NCI-H1105 treated with DMSO at 0.1 percent for 48 hours (cell line): ENCODE measurements around the gene BCAS1.
A peak's percentile ranks its signal among the peaks of the same experiment; 100 is the strongest.

ENCODE experiments used
- DNase-seq: peaks from one replicate; lab custom pipeline; 2025; lab: John Stamatoyannopoulos, UW

BCAS1 gene

DNA sequence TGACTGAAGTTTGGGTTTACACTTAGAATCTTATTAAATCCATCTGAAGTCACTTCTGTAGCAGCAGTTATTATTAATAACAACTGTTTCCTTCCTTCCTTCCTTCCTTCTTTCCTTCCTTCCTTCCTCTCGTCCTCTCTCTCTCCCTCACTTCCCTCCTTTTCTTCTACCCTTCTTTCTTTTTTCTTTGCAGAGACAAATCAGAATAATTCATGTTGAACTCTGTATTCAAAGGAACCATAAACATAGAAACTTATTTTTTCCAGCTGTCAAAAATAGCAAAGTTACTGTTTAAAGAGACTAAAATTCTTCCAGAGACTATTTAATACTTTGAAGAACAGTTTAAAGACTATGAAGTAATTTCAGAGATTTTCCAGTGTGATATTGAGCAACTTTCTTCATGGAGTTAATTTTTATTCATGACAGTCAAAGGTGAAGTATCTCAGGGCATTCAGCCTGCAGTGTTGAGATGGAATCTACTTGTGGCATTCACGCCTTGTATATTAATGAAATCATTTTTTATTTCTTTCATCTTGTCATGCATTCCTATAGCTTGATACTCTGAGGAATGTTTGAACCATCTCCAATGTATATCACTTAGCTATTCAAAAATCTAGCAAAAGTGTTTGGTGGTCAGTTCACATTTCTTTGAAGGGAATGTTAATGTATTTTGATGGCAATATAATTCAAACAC lies 109.7 kb downstream of the BCAS1 start:
- no peak for DNase-seq

DNA sequence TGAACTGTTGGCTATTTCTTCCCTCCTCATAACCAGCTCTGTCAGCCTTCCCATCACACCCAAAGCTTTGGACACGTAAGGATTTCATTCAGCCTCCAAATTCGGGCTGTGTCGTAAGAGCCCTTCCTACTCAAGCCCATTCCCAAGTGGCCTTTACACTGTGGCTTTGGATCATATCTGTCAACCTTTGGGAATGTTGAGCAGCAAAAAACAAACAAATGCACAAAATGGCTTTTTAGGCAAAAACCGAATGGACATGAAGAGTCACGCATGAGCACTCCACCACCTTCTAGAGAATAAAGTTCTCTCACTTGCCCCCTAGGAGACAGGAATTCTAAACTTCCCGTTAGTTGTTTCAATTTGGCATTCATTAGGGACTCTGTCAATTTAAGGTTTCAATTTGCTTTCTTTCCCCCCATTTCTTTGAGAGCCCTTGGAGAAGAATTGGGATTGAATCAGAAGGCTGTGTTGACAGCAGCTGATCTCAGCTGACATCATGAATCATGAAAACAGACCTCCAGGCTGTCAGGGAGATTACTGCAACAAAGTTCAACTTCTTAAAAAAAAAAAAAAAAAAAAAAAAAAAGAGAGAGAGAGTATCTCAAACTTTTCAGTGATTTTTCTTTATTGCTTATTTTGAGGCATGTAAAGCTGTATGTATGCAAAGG lies 110.3 kb downstream of the BCAS1 start:
- no peak for DNase-seq

DNA sequence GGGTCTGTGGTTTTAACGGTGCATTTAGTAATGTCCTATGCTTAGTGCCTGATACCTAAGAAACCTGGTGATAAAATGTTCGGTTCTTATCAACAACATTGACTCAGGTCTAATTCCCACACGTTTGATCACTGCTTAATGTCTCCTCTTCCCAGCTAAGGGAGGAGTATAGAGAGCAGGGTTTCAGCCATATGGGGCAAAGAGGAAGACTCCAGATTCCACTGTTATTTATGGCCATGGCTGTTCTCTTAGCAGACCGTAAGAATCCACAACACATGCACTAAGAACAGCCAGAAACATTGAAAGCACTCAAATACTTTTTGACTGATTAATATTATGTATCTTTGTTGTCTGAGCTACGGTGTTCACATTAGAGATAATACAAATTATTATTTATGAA lies 112.1 kb downstream of the BCAS1 start:
- DNase-seq = no peak

DNA sequence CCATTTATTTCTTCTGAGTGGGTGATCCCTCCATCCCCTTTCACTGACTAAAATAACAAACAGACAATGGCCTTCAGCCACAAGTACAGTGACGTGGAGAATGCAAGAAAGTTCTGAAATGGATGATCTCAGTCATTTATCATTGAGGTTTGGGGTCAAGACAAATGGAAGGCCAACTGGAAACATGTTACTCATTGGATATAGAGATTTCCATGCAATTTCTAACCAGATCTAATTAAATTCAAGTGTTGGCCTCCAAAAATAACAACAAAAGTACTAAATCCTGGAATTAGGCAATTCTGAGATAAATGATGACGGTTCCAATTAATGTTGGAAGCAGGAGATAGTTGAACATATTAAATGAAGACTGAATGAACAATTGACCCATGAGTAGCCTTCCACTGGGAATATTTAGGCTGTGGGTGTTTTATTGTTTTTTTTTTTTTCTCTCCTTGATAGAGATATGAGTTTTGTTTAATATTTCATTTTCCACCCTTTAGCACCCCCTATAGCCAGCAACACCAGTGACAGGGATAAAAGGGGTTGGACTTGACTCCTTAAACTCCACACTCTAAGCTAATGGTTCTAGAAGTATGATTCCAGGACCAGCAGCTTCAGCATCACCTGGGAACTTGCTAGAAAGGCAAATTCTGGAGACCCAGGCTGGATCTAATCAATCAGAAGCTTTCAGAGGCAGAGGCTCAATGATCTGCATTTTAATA lies 112.8 kb downstream of the BCAS1 start:
- no peak for DNase-seq

DNA sequence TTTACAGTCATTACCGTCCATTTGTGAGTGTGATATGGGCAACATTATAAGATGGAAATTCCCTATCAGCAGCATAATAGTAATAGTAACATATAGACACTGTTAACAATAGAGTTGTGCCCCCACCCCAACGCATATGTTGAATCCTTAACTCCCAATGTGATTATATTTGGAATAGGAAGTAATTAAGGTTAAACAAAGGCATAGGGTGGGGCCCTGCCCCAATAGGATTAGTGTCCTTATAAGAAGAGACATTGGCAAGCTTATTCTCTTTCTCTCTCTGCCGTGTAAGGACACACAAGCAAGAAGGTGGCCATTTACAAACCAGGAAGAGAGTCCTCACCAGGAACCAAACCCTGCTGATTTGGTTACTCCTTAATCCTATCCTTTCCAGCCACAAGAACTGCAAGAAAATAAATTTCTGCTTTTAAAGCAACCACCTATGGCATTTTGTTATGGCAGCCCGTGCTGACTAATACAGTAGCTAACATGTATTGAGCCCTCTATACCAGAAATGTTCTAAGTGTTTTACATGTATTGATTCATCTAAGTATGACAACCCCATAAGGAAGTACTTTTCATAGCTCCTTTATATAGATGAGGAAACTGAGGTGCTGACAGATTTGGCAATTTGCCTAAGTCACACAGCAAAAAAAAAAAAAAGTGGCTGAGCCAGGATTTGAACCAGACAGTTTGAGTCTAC lies 114.2 kb downstream of the BCAS1 start:
- DNase-seq = no peak

DNA sequence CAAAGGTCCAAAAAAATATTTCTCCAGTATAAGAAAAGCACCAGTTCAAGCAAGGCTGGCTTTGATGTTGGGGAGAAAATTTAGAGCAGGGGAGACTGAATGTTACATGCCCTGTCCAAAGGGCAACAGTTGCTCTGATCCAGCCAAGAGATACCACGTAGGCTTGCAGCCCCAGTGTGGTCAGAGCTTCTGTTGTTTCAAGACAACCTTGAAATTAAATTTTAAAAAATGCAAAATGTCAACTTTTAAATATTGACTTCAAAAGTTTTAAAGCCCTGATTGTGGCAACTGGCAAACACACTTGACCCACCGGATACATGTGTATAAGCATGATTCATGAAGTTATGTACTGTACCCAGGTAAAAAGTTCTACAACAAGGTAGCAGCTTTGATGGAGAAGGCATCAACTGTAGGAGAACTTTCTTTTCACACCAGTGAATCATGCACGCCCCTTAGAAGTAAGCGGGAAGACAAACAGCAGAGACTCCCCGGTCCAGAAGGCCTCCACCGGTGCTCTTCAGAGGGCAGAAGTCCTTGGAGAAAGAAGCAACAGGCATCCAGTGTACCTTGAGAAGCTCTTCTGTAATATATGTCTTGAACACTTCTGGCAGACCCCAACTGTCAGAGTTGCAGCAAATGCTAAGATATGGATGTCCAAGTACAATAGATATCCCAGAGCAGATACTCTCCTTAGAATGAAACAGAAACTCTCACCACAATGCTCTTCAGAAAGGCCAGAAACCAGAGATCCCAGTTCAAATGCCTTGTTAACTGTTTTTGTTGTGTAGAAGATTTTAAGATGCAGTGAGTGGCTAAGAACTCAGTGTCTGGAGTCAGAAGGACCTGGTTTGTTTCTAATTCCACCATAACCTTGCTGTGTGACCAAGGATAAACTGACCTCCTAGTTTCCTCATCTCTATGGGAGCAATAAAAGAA lies 115.4 kb downstream of the BCAS1 start:
- no peak for DNase-seq

DNA sequence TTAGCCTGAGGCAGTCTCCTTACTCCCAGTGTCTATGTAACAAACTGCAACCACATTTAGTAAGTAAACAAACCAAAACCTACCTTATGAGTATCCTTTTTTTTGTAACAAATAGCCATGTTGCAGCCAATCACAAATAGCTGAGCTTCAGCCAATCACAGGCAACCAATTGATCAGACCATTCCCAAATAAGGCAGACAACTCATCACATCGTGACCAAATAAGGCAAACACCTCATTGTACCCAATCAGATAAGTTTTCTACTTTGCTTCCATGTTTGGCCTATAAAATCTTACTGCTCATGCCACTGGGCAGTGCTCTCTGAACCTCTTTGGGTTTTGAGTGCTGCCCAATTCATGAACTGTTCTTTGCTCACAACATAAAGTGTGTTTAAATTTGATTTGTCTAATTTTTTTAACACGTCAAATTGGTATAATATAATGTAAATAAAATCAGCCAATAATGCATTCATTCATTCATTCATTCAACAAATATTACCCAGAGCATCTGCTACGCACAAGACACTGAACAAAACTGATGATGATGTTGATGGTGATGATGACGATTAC lies 117.8 kb downstream of the BCAS1 start:
- no peak for DNase-seq

DNA sequence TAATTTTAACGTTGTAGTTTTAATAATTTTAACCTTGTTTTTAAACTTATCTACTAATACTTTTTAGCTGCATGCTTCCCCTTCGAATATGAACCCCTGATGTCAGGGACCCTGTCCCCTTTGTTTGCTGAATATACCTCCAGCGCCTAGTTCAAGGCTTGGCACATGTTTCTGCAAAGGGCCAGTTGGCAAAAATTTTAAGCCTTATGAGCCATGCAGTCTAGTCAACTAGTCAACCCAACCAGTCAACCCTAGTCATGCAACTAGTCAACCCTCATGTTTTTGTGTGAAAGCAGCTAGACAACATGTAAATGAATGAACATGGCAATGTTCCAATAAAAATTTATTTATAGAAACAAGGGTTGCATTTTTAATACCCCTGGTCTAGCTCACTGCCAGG lies 119.8 kb downstream of the BCAS1 start:
- no peak for DNase-seq

DNA sequence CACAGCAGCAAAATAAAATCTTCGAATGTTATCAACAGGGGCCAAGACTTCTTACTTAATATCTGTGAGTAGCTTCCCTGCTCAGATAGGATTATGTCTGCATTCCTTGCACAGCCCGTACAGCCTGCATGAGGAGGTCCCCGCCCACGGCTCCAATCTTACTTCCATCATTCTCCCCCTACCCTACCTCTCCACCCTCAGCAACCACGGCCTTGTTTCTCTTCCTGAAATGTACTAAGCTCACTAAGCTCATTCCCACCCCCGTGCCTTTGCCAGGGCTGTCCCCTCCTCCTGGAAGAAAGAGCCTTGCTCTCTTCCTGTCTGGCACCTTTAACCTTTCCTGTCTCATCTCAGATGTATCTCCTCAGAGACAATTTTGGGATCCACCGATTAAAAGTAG lies 120.4 kb downstream of the BCAS1 start:
- no peak for DNase-seq

DNA sequence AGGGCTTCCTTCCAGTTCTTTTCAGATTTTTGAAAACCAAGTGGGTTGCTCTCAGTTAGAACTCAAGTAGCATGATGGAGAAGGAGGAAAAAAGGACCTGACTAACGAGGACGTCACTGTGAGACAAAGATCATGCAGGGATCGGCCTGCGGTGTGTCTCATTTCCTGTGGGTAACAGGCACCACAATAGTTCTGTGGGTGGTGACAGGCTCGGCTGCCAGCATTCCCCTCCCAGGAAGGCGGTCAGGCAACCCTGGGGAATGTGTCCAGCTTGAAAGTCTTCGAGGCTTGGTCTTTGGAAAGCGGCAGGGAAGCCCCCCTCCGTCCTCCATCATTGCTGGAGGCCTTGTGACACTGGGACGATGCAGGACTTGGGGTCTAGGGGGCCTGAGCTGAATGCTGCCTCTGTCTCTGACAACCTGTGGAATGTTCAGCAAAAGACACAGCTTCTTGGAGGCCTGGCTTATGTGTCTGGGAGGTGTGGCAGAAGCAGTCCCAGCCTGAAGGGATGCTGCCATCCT lies 121.0 kb downstream of the BCAS1 start:
- no peak for DNase-seq

DNA sequence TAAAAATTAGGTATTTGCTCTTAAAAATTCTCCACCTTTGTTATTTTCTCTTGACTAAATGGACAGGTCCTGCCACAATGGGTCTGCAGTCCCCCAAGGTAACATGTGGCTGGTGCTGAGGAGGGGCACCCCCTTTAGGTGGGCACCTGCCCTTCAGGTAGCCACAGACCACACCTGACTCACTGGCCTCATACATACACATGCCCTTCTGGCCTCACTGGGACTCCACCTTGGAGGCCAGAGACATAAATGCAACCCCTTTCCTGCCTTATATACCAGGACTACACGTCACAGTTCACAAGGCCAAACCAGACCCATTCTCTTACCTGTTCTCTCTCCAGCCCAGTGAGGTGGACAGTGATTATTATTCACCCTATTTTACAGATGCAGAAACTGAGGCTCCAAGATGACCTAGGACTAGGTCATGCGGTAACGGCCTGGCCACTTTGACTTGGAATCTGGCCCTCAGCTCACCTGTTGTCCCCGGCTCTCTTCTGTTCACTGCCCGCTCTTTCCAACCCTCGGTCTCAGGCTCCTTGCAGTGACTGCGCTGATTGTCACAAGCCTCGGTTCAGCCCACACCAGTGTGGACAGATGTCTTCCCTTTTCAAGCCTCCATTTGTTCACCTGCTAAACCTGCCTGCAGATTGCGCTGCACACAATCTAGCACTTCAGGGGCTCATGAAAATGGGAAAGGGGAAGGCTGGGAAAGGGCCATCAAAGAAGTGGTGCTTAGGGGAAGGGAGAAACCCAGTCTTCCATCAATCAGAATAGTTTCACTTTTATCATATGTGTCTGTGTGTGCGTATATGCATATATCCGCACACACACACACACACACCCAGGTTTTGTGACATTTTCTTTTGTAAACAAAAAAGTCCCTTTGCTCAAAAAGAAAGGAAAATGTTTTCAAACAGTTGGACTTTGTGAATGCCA lies 121.7 kb downstream of the BCAS1 start:
- no peak for DNase-seq

DNA sequence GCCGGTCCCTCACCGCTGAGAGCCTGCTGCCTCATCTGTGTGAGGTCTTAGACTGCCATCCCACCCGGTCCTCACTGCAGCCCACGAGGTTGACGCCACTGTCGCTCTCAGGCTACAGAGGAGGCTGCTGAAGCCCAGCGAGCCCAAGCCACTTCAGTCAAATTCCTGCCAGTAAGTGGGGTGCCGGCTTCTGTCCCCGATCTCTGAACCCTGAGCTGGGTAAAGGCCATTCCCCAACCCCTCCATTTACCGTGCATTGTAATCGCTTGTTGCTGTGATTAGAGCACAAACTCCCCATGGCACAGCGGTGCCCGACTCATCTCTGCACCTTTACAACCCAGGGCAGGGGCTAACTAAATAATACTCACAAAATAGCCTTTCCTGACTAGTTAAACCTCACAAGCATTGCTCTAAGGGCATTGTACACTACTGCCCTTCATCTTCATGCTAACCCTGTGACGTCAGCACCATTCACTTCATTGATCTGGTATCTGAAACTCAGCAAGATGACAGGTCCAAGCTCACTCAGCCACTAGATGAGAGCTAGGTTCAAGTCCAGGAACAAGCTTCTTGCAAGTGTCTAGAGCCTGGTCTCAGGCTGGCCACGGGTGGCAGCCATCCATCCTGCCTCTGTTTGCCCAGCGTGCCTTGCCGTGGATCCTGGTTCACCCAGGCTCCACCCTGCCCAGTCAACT lies 122.7 kb downstream of the BCAS1 start:
- DNase-seq = no peak

DNA sequence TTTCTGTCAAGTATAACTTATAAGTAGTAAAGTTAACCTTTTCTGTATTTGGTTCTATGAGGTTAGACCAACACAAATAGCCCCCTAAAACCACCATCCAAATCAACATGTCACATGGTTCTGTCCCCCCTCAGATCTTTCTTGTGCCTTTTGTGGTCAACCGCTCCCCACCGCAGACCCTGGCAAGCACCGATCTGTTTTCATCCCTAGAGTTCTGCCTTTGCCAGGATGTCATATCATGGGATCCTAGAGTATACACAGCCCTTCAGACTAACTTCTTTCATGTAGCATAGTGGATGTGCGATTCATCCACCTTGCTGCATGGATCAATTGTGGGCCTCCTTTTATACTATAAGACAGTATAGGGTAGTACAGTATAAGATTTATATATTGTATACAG lies 124.3 kb downstream of the BCAS1 start:
- DNase-seq = no peak

DNA sequence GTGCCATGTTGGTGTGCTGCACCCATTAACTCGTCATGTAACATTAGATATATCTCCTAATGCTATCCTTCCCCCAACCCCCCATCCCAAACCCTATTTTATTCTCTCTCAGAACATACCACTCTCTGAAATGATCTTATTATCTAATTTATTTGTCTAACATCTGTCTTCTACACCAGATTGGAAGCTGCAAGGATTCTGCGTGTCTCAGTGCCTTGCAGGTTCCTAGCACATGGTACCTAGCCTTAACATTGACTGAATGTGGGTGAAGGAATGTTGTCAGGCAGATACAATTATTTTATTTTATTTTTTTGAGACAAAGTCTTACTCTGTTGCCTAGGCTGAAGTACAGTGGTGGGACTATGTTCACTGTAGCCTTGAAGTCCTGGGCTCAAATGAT lies 124.9 kb downstream of the BCAS1 start:
- DNase-seq = no peak

DNA sequence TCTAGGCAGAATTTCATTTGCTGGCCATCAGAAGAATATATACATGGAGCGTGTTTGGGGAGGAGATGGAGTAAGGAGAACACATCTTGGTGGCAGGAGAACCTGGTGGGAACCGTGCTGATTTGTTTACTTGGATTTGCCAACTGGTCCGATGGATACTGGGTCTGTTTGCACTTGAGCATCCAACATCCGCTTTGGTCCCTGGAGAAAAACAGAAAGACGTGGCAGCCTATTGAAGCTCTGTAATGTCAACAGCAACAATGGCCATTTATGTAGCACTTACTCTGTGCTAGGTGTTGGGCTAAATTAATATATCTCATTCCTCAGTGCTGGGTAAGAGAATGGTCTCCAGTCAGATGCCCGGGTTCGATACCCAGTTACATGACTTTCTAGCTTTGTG lies 125.6 kb downstream of the BCAS1 start:
- no peak for DNase-seq

DNA sequence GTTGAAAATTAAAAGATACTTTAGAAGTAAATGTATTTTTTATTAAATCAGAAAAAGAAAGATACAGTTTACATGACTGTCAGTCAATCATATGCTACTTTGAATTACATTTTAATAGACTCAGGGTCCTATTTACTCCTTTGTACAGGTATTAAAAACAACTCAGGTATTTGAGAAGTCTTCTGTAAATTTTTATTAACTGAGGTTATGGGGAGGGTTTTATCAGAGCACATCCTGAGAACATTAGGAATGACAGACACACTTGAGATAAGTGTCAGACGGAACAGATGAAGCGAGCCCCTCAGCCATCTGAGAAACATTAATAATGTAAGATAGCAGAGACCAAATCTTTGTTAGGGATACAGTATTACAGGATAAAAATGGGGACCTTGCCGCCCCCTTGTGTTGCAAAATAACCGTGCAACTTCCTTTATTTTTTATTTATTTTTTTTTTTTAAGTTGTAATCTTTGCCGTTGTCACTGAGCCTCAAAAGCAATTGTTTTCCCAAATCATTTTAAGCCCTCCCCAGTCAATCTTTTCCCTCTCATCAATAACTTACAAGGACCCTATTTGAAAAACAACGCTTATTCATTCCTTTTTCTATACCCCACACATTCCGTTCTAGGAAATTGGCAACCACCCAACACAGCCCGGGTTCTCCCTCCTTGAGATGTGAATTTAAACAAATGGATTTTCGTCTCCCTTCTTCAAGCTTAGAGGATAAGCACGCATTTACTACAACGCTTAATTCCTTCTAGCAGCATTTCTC lies 126.7 kb downstream of the BCAS1 start:
- DNase-seq = peak; percentile 6

DNA sequence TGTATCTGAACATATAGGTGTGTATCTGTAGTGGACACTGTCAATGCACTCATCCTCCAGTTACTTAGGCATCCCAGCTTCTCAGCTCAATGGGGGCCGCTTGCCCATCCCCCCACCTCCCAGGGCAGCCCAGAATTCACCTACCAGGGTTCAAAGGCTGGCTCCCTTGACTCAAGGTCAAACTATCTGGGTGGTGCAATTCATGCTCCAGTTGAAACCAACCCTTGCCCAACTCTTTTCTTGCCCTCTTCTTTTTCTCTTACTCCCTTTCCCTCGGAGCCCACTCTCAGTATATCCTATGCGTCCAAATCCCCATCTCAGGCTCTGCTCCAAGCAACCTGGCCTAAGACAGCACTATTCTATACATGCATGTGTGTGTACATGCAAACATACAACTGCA lies 127.4 kb downstream of the BCAS1 start:
- DNase-seq = no peak

DNA sequence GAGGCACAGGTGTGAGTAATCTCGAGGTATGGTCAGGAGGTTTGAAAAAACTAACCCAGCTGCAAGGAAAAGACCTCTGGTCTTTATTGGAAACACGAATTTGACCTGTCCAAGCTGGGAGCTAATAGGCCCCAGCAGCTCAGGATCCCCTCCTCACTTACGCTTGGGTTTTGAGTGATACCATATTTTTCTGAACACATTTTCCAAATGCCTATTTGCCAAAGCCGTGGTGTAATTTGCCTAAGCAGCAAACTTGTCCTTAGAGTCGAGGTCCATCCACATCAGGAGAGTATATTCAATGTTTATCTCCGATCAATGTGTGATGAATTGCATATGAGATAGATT lies 128.0 kb downstream of the BCAS1 start:
- DNase-seq = no peak
